ENCODE results near the gene TSSC4.

TSSC4 gene

DNA sequence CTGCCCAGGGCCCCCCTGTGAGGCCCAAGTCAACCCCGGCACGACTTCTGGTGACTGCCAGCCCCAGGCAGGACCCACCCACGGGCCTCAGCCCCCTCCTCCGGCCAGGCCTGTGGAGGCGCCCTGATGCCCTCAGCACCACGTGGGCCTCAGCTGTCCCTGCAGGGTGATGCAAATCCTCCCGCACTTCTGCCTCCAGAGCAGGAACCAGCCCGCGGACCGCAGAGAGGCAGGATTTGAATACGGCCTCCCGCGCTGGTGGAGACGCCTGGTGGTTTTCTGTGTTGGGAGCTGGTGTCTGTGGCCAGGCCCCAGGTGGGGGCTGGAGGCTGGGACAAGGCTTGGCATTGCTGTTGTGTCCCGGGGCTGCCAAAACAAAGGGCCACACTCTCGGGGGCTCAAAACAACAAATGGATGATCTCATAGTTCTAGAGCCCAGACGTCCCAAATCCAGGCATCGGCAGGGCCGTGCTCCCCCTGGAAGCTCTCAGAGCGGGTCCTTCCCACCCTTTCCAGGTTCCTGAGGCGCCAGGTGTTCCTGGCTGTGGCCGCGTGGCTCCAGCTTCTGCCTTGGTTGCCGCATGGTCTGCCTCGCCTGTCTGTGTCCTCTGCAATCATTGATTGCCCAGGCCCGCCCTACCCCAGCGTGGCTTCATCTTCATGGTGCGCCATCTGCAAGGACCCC, 24.4 kb downstream of the TSSC4 start:
- in situ Hi-C loops (cut with MboI; ENCODE audit: low pct_unique_long_range_greater_than_20kb, low sequenced_read_pairs), result no loop called here
- DNase-seq, result no peak

- no peak for DNase-seq
- in situ Hi-C loops (cut with MboI; ENCODE audit: low pct_unique_long_range_greater_than_20kb, low sequenced_read_pairs), result no loop called here
Observed at GRCh38 chr11:2425506-2425905, 25.0 kb downstream of the TSSC4 start.

- in situ Hi-C loops (cut with MboI; ENCODE audit: low pct_unique_long_range_greater_than_20kb, low sequenced_read_pairs), result no loop called here
- no peak for DNase-seq
Observed at GRCh38 chr11:2426221-2426620, 25.7 kb downstream of the TSSC4 start.

- no peak for DNase-seq
- in situ Hi-C loops (cut with MboI; ENCODE audit: low pct_unique_long_range_greater_than_20kb, low sequenced_read_pairs), result no loop called here
Observed at GRCh38 chr11:2426826-2427521, 26.4 kb downstream of the TSSC4 start.

DNA sequence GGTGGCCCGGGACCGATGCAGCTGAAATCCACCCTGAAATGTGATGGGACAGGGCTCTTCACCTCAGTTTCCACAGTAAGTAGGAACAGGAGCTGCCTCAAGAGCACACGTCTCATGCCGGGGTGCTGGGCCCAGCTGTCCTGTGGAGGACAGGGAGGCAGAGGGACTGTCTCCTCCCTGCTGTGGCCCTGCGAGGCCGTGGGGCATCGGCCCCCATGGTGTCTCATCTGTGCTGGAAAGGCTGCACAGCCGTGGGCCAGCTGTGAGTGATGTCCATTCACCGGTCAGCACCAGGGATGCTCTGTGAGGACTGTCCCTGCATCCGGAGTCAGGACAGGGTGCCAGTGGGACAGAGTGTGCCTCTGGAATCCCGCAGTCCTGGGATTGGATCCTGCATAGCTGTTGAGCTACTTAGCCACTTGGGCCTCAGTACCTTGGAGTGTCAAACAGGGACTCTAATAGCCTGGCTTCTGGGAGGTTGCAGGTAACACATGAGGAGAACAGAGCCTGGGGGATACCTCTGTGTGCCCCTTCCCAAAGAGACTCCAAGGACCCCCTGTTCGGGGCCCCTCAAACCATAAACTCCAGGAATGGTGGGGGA, 27.3 kb downstream of the TSSC4 start:
- no peak for DNase-seq
- in situ Hi-C loops (cut with MboI; ENCODE audit: low pct_unique_long_range_greater_than_20kb, low sequenced_read_pairs), result no loop called here

DNA sequence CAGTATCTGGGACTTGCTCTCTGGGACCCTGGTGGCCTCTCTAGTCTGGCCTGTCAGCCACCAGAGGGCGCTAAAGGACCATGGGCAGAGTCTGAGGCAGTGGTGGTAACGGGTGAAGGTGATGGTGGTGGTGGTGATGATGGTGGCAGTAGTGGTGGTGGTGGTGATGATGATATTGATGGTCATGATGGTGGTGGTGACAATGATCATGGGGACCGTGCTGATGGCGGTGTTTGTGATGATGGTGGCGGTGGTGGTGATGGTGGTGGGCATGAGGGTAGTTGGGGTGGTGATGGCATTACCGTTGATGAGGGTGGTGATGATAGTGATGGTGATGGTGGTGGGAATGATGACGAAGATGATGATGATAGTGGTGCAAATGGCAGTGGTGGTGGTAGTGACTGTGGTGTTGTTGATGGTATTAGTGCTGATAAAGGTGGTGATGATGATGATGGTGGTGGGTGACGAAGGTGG, 27.8 kb downstream of the TSSC4 start:
- in situ Hi-C loops (cut with MboI; ENCODE audit: low pct_unique_long_range_greater_than_20kb, low sequenced_read_pairs), result no loop called here
- DNase-seq, result peak; percentile 84

- in situ Hi-C loops (cut with MboI; ENCODE audit: low pct_unique_long_range_greater_than_20kb, low sequenced_read_pairs), result loop anchor here (5.0 to 10.0 kb wide), 2 partner anchors 86 to 463 kb away; no protein-coding TSS in a partner anchor
- DNase-seq, result no peak
Observed at GRCh38 chr11:2431395-2431794, 30.8 kb downstream of the TSSC4 start.

- no peak for DNase-seq
- in situ Hi-C loops (cut with MboI; ENCODE audit: low pct_unique_long_range_greater_than_20kb, low sequenced_read_pairs), result loop anchor here (5.0 to 10.0 kb wide), 2 partner anchors 85 to 463 kb away; no protein-coding TSS in a partner anchor
Observed at GRCh38 chr11:2432171-2432621, 31.6 kb downstream of the TSSC4 start.

DNA sequence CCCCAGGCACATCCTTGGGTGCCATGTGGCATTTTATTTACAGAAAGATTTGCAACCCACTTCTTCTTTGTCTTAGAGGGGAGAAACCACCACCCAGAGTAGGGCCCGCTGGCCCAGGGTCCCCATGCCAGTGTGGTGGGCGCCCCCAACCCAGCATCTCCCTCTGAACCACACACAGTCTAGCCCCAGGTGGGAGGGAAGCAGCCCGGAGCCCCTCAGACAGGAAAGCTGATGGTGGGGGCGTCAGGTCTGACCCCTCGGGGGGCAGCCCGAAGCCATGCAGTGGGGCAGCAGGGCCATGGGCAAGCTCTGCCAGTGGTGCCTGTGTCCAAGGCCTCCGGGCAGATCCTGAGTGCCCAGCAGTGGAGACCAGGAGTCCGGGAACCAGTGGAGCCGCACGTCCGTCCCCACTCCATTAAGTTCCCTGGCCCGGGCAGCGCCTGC, 32.1 kb downstream of the TSSC4 start:
- in situ Hi-C loops (cut with MboI; ENCODE audit: low pct_unique_long_range_greater_than_20kb, low sequenced_read_pairs), result loop anchor here (5.0 to 10.0 kb wide), 2 partner anchors 85 to 462 kb away; no protein-coding TSS in a partner anchor
- no peak for DNase-seq

- DNase-seq, result no peak
- in situ Hi-C loops (cut with MboI; ENCODE audit: low pct_unique_long_range_greater_than_20kb, low sequenced_read_pairs), result loop anchor here (5.0 to 10.0 kb wide), 2 partner anchors 84 to 461 kb away; no protein-coding TSS in a partner anchor
Observed at GRCh38 chr11:2433106-2433925, 32.8 kb downstream of the TSSC4 start.

- no peak for DNase-seq
- in situ Hi-C loops (cut with MboI; ENCODE audit: low pct_unique_long_range_greater_than_20kb, low sequenced_read_pairs), result loop anchor here (5.0 to 10.0 kb wide), 2 partner anchors 83 to 461 kb away; no protein-coding TSS in a partner anchor
Observed at GRCh38 chr11:2434008-2434407, 33.5 kb downstream of the TSSC4 start.

DNA sequence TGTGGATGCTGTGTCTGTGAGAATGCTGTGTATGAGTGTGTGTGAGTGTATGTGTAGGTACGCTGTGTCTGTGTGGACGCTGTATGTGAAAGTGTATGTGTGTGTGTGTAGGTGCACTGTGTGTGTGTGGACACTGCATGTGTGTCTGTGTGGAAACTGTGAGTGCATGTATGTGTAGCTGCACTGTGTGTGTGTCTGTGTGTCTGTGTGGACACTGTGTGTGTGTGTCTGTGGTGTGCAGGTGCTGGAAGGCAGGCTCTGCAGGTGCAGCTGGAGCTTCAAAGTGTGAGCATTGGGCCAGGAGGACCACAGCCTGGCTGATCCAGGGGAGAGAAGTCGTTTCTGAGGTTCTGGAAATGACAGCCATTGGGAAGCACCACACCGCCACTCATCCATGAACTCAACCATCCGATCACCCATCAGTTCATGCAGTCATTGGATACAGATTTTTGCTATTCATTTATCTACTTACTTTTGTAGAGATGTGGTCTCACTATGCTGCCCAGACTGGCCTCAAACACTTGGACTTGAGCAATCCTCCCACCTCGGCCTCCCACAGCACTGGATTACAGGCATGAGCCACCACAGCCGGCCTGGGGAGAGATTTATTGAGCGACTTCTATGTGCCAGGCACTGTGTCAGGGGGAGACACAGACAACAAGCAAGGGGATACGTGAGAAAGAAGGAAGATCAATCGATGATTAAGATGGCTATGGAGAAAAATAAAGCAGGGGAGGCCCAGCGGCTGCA, 34.1 kb downstream of the TSSC4 start:
- DNase-seq, result no peak
- in situ Hi-C loops (cut with MboI; ENCODE audit: low pct_unique_long_range_greater_than_20kb, low sequenced_read_pairs), result loop anchor here (5.0 to 10.0 kb wide), 2 partner anchors 83 to 460 kb away; no protein-coding TSS in a partner anchor

DNA sequence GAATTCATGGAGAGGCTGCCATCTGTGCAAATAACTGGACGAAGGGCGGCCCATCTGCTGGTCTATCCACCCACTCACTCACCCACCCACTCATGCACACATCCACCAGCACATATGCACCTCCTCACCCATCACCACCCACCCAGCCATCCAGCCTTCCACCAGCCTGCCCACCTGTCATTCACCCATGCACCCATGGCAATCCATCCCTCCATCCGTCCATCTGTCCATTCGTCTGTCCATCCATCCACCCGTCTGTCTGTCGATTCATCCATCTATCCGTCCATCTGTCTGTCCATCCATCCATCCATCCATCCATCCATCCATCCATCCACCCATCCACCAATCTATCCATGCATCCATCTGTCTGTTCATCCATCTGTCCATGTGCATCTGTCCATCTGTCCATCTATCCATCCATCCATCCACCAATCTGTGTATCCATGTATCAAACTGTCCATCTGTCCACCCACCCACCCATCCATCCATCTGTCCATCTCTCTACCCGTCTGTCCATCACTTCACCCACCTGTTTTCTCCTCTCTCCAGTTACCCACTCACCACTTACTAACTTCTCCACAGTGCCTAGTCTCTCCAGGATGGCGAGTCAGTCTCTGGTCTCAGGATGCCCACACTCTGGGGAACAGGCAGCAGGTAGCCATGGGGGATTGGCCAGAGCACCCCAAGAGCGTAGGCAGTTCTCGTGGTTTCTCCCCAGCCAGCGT, 34.9 kb downstream of the TSSC4 start:
- in situ Hi-C loops (cut with MboI; ENCODE audit: low pct_unique_long_range_greater_than_20kb, low sequenced_read_pairs), result loop anchor here (10.0 kb wide), 1 partner anchor 459 kb away; no protein-coding TSS in a partner anchor

GRCh38 chr11:2436013-2436520, 35.5 kb downstream of the TSSC4 start:
- no peak for DNase-seq
- in situ Hi-C loops (cut with MboI; ENCODE audit: low pct_unique_long_range_greater_than_20kb, low sequenced_read_pairs), result loop anchor here (10.0 kb wide), 1 partner anchor 459 kb away; no protein-coding TSS in a partner anchor

More for the DNA sequence above, 34.9 kb downstream of the TSSC4 start:
- DNase-seq, result no peak

DNA sequence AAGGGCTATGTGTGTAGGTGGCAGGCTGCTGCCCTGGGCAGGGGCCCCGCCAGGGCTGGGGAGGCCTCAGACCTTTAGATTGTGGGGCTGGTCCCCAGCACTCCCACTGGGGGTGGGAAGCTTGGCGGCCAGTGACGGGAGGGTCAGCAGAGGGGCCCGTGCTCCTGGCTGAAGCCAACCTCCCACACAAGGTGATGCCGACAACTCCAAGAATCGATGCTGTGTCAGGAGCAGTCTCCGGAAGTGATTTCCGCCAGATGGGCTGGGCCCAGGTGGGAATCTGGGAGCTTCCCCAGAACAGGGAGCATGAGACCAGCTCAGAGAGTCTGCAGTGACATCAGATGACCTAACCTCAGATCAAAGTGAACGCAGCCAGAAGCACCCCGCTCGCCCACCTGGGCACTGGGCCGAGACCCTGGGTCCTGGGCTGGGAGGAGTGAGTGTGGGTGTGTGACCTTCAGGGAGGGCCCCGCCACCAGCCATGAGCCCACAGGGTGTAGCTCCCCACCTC, 36.0 kb downstream of the TSSC4 start:
- no peak for DNase-seq
- in situ Hi-C loops (cut with MboI; ENCODE audit: low pct_unique_long_range_greater_than_20kb, low sequenced_read_pairs), result loop anchor here (10.0 kb wide), 1 partner anchor 458 kb away; no protein-coding TSS in a partner anchor

GRCh38 chr11:2437516-2437915, 37.0 kb downstream of the TSSC4 start:
- in situ Hi-C loops (cut with MboI; ENCODE audit: low pct_unique_long_range_greater_than_20kb, low sequenced_read_pairs), result loop anchor here (10.0 kb wide), 1 partner anchor 457 kb away; no protein-coding TSS in a partner anchor
- DNase-seq, result no peak

- no peak for DNase-seq
- in situ Hi-C loops (cut with MboI; ENCODE audit: low pct_unique_long_range_greater_than_20kb, low sequenced_read_pairs), result loop anchor here (10.0 kb wide), 1 partner anchor 455 kb away; no protein-coding TSS in a partner anchor
Observed at GRCh38 chr11:2439820-2440219, 39.3 kb downstream of the TSSC4 start.
